Breast epithelium (tissue), 4 donors: ENCODE data around the gene RAC2. TPM values are rescaled to one million over a fixed set of nuclear protein-coding genes. Genes with fewer than 3 reads are reported as not detected.
A peak's percentile ranks its signal among the peaks of the same experiment; 100 is the strongest.

Experiments used
- DNase-seq, 2 donors: peaks; one replicate each; pipeline ENCODE4 v3.0.0-alpha.2; 2019; ENCODE audit warnings: low spot score in 2 of 2
- H3K27ac ChIP-seq, 2 donors: fragments of 200-600 bp; sonication (generic) in 1 of 2; one replicate each; pipeline ENCODE4 v1.5.1; 2016 to 2019; ENCODE audit warnings: mild to moderate bottlenecking in 1 of 2
- H3K27me3 ChIP-seq, 2 donors: fragments of 200-600 bp; sonication (generic) in 1 of 2; one replicate each; pipeline versions ENCODE4 v1.5.1 to v1.6.0; 2017 to 2019; ENCODE audit warnings: control low read depth in 1 of 2, mild to moderate bottlenecking in 1 of 2
- H3K36me3 ChIP-seq: fragments of 200-600 bp; one replicate; pipeline ENCODE4 v1.5.1; 2019
- H3K4me1 ChIP-seq, 2 donors: fragments of 200-600 bp; sonication (generic); one replicate each; pipeline ENCODE4 v1.5.1; 2016 to 2019; ENCODE audit warnings: control low read depth in 1 of 2
- H3K4me3 ChIP-seq, 3 donors: fragments of 200-600 bp; sonication (generic); 1 replicate in 2 of 3; 2 replicates in 1 of 3; pipeline ENCODE4 v1.5.1; 2016 to 2019; ENCODE audit warnings: mild to moderate bottlenecking in 3 of 3, moderate library complexity in 2 of 3
- H3K9me3 ChIP-seq, 2 donors: fragments of 200-600 bp; sonication (generic) in 1 of 2; one replicate each; pipeline ENCODE4 v1.5.1; 2016 to 2019; ENCODE audit warnings: control low read depth in 1 of 2
- POLR2A ChIP-seq: fragments of 450-650 bp; IDR thresholded peaks from one replicate; pipeline ENCODE4 v1.6.1; 2016; ENCODE audit warnings: antibody characterized with exemption, mild to moderate bottlenecking, moderate library complexity
- POLR2AphosphoS5 ChIP-seq, 3 donors: sonication (generic); formaldehyde crosslinking; IDR thresholded peaks; one replicate each; pipeline ENCODE4 v1.6.1; 2017; ENCODE audit warnings: antibody characterized with exemption in 3 of 3
- intact Hi-C: fragments of 100-400 bp; cut with DNase I; formaldehyde crosslinking; loops from one replicate; pipeline ENCODE4 v1.15.1; 2023; ENCODE audit warnings: low total_unique reads
- total RNA-seq, 3 donors: library from RNA; depleted of rRNA; stranded (reverse); fragments of >200 nt; gene quantifications; one replicate each; pipeline ENCODE4 v1.1.0, GENCODE V29; 2016
- TF ChIP-seq, protein P1 (sequence below), 3 donors: fragments of 450-650 bp; IDR thresholded peaks; one replicate each; pipeline ENCODE4 v1.5.1; 2016 to 2017; ENCODE audit warnings: antibody characterized with exemption in 3 of 3, mild to moderate bottlenecking in 3 of 3, moderate library complexity in 3 of 3

Gene RAC2
- total RNA-seq, 3 donors from 2014 or later = 10.5 to 12.0 (median 11.5) TPM

- intact Hi-C loops = no loop called here
- H3K9me3 ChIP-seq = no peaks in the 10 kb centered on the region
- TF ChIP-seq, protein P1, sequence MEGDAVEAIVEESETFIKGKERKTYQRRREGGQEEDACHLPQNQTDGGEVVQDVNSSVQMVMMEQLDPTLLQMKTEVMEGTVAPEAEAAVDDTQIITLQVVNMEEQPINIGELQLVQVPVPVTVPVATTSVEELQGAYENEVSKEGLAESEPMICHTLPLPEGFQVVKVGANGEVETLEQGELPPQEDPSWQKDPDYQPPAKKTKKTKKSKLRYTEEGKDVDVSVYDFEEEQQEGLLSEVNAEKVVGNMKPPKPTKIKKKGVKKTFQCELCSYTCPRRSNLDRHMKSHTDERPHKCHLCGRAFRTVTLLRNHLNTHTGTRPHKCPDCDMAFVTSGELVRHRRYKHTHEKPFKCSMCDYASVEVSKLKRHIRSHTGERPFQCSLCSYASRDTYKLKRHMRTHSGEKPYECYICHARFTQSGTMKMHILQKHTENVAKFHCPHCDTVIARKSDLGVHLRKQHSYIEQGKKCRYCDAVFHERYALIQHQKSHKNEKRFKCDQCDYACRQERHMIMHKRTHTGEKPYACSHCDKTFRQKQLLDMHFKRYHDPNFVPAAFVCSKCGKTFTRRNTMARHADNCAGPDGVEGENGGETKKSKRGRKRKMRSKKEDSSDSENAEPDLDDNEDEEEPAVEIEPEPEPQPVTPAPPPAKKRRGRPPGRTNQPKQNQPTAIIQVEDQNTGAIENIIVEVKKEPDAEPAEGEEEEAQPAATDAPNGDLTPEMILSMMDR (IDR thresholded peaks at IDR 0.05) = no peak
- TF ChIP-seq POLR2AphosphoS5 (IDR thresholded peaks at IDR 0.05) (no peak), POLR2A (no peak)
- no peaks in the 10 kb centered on the region for H3K27me3 ChIP-seq
- H3K4me1 ChIP-seq = no peaks in the 10 kb centered on the region
- no peaks in the 10 kb centered on the region for H3K36me3 ChIP-seq
- no peak overlapping the region for H3K4me3 ChIP-seq
- H3K27ac ChIP-seq = no peak overlapping the region
- peak in 1 of 2 donors; percentile 39 for DNase-seq
Observed at GRCh38 chr22:37242395-37242918, 1.6 kb downstream of the RAC2 start.

GRCh38 chr22:37241351-37242142 lies 2.5 kb downstream of the RAC2 start:
- H3K4me3 ChIP-seq = no peak overlapping the region
- H3K27ac ChIP-seq = no peak overlapping the region
- no peaks in the 10 kb centered on the region for H3K27me3 ChIP-seq
- no peaks in the 10 kb centered on the region for H3K36me3 ChIP-seq
- TF ChIP-seq, protein P1 (IDR thresholded peaks at IDR 0.05) = no peak
- TF ChIP-seq POLR2A (no peak), POLR2AphosphoS5 (IDR thresholded peaks at IDR 0.05) (no peak)
- H3K4me1 ChIP-seq = no peaks in the 10 kb centered on the region
- intact Hi-C loops = no loop called here
- H3K9me3 ChIP-seq = no peaks in the 10 kb centered on the region
- no peak for DNase-seq

DNA sequence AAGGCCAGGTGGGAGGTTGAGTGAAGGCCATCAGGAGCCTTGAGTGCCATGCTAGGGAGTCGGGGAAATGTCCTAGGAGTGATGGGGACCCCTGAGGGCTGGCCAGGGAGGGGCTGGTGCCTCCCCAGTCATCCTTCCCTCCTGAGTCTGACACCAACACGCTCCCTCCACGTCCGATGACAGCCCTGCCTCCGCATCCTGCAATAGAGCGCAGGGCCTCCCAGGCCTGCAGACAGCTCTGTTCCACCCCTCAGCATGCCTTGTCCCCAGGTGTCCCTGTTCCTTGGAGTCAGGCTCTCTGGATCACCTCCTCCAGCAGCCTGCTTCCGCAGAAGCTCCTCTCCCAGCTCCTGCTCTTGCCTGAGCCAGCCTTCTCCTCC lies 3.1 kb downstream of the RAC2 start:
- no peak for DNase-seq
- Histone ChIP-seq H3K4me1 (no peaks in the 10 kb centered on the region), H3K27ac (no peak overlapping the region), H3K4me3 (no peak overlapping the region), H3K27me3 (no peaks in the 10 kb centered on the region), H3K9me3 (no peaks in the 10 kb centered on the region), H3K36me3 (no peaks in the 10 kb centered on the region)
- TF ChIP-seq POLR2AphosphoS5 (IDR thresholded peaks at IDR 0.05) (no peak), POLR2A (no peak)
- TF ChIP-seq, protein P1 (IDR thresholded peaks at IDR 0.05) = no peak
- intact Hi-C loops = no loop called here

DNA sequence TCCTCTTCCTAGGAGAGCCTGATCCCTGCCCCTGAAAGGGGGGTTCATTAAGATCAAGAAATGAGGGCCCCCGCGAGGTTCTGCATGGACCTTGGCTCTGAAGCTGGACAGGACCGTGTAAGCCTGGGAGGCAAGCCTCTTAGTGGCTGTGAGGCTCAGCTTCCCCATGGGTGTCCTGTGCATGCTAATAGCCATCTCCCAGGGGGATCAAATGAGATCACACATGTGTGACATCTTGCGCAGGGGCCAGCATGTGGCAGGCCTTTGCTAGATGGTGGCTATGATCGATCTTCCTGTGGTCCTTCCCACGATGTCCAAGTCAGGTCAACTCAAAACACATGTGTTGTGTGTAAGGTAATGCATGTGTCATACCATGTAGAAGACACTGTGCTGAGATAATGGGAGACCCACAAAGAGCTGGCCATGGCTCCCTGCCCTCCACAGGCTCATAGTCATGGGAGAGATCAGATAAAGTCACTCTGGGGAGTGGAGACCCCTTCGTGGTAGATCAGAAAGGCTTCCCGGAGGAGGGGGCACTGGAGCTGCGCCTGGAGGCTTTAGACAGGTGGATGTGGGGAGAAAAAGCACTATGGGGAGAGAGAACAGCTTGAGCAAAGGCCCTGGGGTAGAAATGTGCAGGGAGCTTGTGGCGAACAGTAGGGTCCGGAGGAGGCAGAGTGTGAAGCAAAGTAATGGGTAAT lies 3.7 kb downstream of the RAC2 start:
- Histone ChIP-seq H3K4me1 (no peaks in the 10 kb centered on the region), H3K4me3 (no peak overlapping the region), H3K27ac (no peak overlapping the region), H3K36me3 (no peaks in the 10 kb centered on the region), H3K27me3 (no peaks in the 10 kb centered on the region), H3K9me3 (no peaks in the 10 kb centered on the region)
- no peak for DNase-seq
- TF ChIP-seq POLR2A = no peak
- TF ChIP-seq POLR2AphosphoS5 (IDR thresholded peaks at IDR 0.05) = no peak
- TF ChIP-seq, protein P1 (IDR thresholded peaks at IDR 0.05) = no peak
- intact Hi-C loops = no loop called here
